HG03432 (cell line): Measurements from ENCODE around the gene TSPEAR.
"Not testable (repeated sequence)": the region's sequence is repeated elsewhere in the genome, so short reads cannot be mapped to it uniquely, and the experiment has no call there.

Experiments used
- ATAC-seq: cut with Tn5 transposase; IDR thresholded peaks from one replicate; pipeline ENCODE4 v1.9.1; 2021; ENCODE audit warnings: mild to moderate bottlenecking, moderate library complexity; ENCODE audit not compliant: unreplicated experiment

The TSPEAR gene

DNA sequence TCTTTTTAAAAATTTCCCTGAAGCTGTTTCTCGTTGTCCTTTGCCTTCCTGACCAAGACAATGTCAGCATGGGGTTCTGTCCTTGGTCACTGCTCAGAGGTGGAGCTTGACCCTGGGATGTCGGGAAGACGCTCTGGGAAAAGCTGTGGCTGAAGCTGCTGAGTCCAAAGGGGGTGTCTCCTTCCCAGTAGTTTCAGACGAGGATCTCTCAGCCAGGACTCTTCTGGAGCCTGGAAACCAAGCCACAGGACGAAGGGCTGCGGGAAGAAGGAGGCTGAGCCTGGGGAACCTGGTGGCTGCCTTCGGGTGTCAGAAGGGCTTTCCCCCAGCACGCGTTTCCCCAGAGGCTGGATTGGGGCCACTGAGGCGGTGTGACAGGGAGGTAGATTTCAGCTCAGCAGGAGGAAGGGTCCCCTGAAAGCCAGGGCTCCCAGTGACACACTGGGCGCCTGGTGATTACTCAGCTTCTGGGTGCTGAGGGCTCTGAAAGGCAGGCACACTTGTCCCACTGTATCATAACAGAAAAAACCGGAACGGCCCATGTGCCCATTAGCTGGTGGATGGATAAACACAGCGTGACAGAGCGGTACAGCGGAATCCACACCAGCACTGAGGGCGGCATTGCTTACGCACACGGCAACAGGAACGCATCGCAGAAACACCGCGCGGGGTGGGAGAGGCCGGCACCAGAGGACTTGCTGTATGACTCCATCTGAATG lies 24.4 kb downstream of the TSPEAR start:
- ATAC-seq, result no peak

DNA sequence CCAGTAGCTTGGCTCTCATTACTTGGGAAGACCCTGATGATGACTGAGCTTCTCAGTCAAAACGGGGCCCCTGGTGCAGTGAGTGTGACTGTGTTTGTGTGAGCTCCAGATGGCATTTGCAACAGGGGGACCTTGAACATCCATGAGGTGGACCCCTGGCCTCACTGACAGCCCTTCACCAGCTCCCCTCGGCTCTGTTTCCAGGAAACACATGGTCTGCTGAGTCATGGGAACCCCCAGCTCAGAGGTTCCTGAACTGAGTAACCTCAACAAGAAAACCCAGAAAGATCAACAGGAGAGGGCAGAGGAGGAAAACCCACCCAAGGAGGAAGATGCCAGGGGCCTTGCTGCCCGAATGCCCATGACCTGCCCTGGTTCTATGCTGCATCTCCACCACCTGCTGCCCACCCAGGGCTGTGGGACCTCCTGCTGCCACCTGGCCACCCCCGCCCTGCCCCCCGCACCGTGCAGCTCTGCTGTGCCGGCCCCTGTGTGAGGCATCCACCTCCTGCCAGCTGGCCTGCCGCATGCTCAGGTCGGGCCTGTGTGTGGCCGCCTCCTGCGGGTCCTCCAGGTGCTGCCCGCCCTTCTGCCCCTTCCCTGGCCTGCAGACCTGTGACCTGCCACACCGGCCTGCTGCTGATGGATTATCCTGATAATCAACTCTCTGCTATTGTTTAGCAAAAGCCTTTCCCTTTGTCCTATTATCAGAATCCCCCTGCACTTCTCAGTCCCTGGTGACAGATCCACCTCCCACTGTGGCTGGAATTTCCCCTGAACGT lies 25.2 kb downstream of the TSPEAR start:
- no peak for ATAC-seq

DNA sequence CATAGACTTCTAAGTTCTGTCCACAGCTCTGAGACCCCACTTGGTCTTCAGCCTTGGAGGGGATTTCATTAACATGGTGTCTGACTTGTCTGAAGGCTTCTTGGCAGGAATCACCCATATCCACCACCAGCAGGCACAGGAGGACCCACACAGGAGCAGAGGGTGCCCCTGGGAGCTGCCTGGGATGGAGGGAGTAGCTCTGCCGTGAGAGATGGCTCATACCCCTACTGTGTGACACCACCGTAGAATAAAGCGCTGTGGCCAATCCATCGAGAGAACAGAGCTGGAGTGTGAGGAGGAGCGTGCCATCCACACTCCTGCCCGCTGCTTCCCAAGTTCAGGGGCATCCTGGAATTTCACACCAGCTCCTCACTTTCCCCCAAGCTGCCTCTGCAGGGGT lies 26.3 kb downstream of the TSPEAR start:
- not testable (repeated sequence) for ATAC-seq

DNA sequence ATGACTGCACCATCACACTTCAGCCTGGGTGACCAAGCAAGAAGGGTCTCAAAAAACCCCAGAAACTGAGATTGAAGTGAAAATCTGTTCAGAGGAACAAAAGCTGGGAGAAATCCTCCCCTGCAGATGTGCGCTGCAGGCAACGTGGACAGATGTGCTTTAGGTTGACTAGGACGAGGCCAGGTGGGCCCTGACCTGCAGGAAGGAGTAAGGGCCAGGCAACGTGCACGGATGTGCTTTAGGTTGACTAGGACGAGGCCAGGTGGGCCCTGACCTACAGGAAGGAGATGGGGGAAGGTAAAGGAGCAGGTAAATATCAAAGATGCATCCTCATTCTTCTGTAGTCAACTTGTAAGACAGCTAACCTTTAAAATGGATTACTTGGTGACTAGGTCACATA lies 26.9 kb downstream of the TSPEAR start:
- no peak for ATAC-seq

DNA sequence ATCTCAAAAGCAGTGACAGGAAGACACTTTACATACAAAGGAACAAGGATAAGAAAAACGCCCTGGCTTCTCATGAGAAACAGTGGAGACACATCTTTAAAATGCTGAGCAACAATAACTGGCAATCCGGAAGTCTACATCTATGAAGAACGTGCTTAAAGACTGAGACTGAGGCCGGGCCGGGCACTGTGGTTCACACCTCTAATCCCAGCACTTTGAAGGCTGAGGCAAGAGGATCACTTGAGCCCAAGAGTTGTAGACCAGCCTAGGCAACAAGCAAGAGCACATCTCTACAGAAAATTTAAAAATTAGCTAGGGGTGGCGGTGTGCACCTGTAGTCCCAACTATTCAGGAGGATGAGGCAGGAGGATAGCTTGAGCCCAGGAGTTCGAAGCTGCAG lies 27.3 kb downstream of the TSPEAR start:
- no peak for ATAC-seq

DNA sequence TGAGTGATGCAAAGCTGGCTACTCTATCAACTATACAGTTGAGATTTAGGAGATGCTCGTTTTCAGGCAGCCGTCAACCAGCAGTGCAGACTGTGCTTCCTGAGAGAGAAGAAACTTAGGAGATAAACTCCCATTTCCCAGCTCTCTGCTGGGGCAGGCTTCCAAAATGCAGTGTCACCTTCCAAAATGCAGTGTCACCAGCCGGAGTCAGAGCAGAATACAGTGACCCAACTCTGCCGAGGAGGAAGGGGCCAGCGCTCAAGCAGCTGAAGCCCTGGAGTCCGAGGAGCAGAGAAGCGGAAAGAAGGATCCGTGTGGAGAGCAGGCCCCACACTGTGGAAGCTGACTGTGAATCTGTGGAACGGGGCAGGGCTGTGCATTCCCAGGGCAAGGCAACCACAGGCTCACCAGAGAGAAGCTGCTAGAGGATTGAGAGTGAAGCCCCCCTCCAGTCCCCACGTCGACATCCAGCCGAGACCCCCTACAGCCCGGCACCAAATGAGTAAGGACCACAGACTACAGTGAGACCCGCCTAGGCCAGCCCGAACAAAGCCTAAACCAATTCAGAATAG lies 28.7 kb downstream of the TSPEAR start:
- no peak for ATAC-seq

DNA sequence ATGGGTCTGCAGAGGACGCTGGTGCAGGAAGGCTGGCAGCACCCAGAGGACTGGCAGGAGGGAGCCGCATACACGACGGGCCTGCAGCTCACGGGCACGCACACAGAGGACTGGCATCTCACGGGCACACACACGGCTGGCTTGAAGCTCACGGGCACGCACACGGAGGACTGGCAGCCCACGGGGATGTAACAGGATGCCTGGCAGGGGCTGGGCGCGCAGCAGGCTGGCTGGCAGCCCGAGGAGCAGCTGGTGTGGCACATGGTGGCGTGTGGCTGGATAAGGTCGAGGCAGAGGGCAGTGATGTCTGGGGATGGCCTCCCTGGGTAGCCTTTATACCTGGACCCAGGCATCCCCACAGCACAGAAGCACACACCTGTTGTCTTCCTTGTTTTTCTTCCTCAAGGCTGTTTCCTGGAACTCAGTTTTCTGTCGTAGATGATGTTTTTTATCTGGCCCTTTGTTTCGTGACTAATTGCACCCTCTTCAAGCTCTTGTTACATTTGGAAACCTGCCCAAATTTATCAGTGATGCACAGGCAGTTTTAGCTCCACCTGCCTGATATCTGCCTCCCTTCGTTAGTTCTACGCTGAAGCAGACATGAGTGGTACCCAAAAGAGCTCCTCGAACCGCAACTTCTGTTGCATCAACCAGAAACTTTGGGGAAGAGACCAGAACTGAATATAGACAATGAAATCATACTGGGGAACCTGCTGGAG lies 29.4 kb downstream of the TSPEAR start, which contains the start of gene KRTAP12-1:
KRTAP12-1 (minus strand) TSS at position 303 of the 719 bp plus-strand sequence; CDS start at position 263, 40 bp downstream.
- no peak for ATAC-seq

DNA sequence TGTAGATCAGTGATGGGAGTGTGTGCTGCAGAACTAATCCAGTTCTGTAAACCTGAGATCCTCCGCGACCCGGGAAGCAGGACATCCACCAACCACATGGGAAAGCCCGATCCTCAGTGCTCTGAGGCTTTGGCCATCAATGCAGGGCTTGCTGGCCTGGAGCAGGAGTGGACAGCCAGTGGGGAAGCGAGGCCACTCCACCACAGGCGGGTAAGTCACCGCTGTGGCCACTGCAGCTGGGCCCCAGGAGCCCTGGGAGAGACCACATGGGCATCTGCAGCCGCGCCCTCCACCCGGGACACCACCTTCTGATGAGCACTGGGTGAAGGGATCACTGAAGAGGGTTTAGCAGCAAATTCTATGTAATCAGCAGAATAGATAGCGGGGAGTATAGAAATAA lies 30.2 kb downstream of the TSPEAR start:
- ATAC-seq, result no peak

DNA sequence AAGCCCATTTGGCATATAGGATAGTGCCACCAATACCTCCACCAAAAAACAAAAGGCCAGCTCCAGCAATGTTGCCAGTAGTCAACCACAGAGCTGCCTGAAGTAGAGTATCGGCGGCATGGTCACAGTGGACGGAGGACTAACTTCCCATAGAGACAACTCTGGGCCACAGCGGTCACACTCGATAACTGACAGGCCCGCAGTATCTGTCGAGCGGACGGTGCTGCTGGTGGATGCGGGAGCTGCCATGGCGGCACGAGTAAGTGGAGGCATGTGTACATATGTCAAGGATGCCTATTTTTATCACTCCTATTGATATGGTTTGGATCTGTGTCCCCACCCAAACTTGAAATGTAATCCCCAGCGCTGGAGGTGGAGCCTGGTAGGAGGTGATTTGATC lies 33.5 kb downstream of the TSPEAR start:
- ATAC-seq, result no peak

DNA sequence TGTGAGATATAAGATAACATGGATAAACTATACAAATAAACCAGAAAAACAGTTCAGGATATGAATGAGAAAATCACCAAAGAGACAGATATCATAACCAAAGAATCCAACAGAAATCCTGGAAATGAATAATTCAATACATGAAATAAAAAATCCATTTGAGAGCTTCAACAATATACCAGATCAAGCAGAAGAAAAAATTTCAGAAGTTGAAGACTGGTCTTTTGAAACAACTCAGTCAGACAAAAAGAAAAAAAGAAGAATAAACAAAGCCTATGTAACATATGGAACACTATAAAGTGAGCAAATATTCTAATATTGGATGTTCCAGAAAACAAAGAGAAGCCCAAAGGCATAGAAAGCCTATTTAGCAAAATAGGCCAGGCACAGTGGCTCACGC lies 39.5 kb downstream of the TSPEAR start:
- no peak for ATAC-seq

DNA sequence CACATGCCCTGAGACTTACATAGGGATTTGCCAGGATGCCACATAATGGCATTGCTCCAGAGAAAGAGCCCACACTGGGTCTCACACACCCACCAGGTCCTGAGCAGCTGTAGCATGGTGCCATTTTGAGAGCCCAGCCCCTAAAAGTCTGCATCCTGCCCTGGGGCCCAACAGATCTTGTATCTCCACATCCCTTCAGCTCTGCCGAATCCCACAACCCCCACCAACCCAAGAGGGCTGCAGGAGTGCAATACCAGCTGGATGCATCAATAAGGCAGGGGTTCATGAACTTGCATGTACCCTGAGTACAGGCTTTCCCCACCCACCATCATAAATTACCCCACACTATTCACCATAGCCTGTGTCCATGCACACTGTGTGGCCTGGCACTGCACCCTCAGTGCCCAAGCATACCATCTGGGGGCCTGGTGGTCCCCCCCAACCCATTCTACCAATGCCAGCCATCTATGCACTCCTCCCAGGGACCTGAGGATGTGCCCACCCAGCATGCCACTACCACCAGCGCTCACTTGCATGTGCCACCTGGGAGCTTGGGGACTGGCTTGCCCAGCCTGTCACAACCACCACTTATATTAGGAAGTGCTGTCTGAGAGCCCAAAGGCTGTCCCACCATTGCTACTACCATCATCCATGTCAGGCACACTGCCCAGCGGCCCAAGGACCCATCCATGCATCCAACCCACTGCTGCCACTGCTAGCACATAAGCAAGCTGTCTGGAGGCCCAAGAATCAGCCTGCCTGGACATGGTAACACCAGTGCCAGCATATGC lies 40.5 kb downstream of the TSPEAR start:
- ATAC-seq, result no peak

DNA sequence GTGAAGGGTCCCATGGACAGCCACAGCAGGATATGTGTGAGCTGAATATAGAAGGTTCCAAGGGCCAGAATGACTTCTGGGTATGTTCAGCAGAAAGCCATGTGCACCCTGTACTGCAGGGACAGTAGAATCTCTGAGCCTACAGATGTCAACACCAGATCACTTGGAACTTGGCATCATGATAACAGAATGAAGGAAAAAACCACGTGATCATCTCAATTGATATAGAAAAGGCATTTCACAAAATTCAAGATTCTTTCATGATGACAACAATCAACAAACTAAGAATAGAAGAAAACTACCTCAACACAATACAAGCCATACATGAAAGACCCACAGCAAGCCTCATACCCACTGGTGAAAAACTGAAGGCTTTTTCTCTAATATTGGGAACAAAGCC lies 43.8 kb downstream of the TSPEAR start:
- ATAC-seq, result no peak

DNA sequence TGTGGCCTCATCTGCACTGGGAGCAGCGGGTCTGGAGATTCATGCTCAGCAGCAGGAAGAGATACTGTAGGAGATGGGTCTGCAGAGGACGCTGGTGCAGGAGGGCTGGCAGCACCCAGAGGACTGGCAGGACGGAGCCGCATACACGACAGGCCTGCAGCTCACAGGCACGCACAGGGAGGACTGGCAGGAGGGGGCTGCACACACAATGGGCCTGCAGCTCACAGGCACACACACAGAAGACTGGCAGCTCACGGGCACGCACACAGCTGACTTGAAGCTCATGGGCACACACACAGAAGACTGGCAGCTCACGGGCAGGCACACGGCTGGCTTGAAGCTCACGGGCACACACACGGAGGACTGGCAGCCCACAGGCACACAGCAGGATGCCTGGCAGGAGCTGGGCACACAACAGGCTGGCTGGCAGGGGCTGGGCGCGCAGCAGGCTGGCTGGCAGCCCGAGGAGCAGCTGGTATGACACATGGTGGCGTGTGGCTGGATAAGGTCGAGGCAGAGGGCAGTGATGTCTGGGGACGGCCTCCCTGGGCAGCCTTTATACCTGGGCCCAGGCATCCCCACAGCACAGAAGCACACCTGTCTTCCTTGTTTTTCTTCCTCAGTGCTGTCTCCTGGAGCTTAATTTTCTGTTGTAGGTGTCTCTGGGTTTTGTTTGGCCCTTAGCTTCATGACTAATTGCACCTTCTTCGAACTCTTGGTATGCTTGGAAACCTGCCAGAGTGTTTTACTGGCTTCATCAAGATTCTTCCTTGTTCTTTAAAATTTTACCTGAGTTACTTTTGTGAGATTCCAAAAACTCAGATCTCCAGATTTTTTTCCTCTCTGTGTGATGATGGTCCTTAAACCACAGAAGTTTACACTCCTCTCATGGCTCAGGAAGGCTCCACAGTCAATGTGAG lies 44.7 kb downstream of the TSPEAR start, which contains the start of gene KRTAP12-2:
KRTAP12-2 (minus strand) TSS at position 527 of the 920 bp plus-strand sequence; CDS start at position 486, 41 bp downstream.
- ATAC-seq, result no peak

DNA sequence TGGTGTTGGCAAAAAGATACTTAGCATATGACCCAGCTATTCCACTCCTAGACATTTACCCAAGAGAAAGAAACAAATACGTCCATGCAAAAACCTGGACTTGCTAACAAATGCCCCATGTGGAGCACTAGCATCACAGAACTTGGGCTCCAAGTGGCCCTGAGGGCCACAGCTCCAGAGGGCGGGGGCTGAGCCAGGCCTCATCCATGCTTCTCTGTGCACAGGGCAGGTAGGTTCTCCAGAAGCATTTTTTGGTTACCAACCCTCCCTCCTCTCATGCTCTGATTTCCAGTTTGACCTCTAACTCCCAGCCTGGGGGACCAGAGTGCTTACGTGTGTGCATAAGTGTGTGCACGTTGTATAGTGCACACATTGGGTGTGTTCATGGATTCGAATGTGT lies 46.7 kb downstream of the TSPEAR start:
- no peak for ATAC-seq

DNA sequence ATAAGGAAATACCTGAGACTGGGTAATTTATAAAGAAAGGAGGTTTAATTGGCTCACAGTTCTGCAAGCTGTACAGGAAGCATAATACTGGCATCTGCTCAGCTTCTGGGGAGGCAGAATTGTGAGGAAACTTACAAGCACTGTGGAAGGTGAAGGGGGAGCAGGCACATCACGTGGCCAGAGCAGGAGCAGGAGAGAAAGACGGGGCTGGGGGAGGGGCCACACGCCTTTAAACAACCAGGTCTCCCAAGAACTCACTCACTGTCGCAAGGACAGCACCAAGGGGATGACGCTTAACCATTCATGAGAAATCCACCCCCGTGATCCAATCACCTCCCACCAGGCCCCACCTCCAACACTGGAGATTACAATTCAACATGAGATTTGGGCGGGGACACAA lies 49.8 kb downstream of the TSPEAR start:
- ATAC-seq, result not testable (repeated sequence)

DNA sequence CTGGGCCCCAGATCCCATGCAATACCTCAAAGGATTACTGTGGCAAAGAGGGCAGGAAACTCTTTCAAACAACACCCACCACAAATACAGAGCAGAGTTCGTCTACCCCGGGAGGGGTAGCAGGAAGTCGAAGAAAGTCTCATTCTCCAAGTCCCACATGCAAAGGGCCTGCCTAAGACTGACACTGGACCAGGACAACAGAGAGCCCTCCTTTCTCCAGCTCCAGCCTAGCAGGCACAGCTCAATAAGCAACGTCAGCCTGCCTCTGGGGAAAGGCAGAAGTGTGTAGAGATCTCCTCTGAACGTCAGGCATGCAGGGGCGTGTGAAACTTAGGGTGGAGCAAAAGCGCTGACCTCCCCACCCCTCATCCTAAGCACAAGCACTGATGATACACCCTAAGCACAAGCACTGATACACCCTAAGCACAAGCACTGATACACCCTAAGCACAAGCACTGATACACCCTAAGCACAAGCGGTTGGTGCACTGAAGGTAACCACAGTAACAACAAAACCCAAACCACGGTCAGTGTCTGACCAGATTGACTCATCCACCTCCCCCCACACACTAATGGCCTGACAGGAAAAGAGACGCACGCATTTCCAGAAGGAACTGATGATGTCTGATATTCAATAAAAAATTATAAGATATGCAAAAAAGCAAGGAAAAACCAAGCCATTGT lies 52.3 kb downstream of the TSPEAR start:
- no peak for ATAC-seq

DNA sequence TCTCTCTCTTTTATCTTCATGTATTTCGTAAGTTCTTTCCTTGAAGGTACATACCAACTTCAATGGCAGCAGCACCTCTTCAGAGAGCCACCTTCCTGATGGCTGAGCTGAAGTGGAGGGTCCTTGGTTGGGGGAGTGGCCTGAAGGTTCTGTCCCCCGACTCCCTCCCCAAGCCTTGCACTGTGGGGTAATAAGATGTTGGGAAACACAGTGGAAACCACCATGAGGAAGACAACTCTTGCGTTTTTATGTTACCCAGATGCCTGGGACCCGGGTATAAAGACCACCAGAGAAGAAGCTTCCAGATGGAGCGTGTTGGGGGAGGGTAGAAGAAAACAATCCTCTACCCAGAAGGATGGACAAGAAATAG lies 52.8 kb downstream of the TSPEAR start:
- ATAC-seq, result no peak

DNA sequence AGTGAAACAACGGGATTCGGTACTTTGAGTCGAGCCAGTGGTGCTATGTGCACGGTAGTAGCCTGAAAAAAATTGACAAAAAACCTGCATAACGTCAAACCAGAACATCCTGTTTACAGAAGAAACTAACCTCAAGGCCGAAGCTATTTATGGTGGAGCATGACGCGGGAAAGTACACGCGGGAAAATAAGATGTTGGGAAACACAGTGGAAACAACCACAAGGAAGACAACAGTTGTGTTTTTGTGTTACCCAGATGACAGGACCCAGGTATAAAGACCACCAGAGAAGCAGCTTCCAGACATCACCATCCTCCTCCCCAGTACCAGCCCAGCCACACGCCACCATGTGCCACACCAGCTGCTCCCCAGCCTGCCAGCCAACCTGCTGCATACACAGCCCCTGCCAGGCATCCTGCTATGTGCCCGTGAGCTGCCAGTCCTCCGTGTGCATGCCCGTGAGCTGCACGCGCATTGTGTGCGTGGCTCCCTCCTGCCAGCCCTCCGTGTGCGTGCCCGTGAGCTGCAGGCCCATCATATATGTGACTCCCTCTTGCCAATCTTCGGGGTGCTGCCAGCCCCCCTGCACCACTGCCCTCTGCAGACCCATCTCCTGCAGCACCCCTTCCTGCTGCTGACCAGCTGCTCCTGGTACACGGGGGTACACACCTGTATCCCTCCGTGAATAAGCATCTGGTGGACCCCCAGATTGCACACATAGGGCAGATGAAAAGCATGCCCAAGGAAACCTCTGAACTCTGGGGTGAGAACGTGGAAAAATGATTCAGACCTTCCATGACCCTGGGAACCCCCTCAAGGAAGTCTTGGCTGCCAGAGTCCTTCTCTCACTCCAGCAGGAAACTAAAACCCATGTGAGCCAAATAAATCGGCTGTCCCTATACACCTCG lies 53.5 kb downstream of the TSPEAR start, which contains the start of gene KRTAP12-3:
KRTAP12-3 (plus strand) TSS at position 298 of the 906 bp plus-strand sequence; CDS start at position 346, 48 bp downstream.
- ATAC-seq, result no peak
